Measurements from ENCODE around the gene OR9Q1. TPM values are rescaled to one million over a fixed set of nuclear protein-coding genes. Genes with fewer than 3 reads are reported as not detected.

The OR9Q1 gene
- total and polyA plus RNA-seq, 2 of the 13 experiments (the other 11 are each of a cell fraction or from before 2014, with no cell fraction given) = not detected

DNA sequence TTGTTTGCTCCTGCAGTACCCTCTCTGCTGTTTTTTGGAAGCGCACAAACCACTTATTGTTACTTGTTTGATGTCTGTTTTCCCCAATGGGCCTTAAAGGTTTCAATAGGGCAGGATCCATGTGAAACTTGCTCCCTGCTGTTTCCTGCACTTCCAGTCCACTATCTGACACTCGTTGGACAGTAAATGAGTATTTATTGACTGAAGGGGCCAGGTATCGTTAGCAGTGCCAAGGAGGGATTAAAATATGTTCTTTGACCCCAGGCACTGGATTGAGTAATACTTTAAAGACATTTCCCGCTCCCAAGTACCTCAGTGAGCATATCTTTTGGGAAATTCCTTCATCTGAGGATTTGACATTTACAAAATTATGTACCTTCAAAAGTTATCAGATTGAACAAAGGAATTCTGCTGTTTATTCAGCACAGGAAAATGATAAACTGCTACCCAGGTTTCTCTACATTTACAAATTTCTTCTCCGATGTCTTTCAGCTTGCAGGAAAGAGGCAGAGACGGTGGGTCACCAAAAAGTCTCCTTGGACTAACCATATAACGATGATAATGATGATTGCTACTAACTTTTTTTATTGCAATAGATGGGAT lies 141.9 kb downstream of the OR9Q1 start (continued):
- TF ChIP-seq ZSCAN20 (CRISPR knock-in tag; IDR thresholded peaks at IDR 0.05; ENCODE audit: borderline replicate concordance) = no peak
- TF ChIP-seq U2AF2 (IDR thresholded peaks at IDR 0.05; ENCODE audit: low read depth, low read length) = no peak
- TF ChIP-seq RFXANK (CRISPR knock-in tag; IDR thresholded peaks at IDR 0.05) = no peak
- TF ChIP-seq ZNF484 (CRISPR knock-in tag; IDR thresholded peaks at IDR 0.05; ENCODE audit: borderline replicate concordance, low read depth) = no peak
- no peak for TF ChIP-seq ZNF260 (CRISPR knock-in tag; IDR thresholded peaks at IDR 0.05; ENCODE audit: borderline replicate concordance, low read depth)
- no peak for TF ChIP-seq DDIT3 (CRISPR knock-in tag; IDR thresholded peaks at IDR 0.05)
- no peak for TF ChIP-seq ZNF143 (CRISPR knock-in tag; IDR thresholded peaks at IDR 0.05)
- no peak for TF ChIP-seq KDM2A (CRISPR knock-in tag; IDR thresholded peaks at IDR 0.05; ENCODE audit: borderline replicate concordance, low read depth)
- TF ChIP-seq, protein P1, sequence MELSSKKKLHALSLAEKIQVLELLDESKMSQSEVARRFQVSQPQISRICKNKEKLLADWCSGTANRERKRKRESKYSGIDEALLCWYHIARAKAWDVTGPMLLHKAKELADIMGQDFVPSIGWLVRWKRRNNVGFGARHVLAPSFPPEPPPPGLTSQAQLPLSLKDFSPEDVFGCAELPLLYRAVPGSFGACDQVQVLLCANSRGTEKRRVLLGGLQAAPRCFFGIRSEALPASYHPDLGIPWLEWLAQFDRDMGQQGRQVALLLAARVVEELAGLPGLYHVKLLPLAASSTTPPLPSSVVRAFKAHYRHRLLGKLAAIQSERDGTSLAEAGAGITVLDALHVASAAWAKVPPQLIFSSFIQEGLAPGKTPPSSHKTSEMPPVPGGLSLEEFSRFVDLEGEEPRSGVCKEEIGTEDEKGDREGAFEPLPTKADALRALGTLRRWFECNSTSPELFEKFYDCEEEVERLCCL (CRISPR knock-in tag; IDR thresholded peaks at IDR 0.05; ENCODE audit: borderline replicate concordance) = no peak
- TF ChIP-seq ZNF558 (CRISPR knock-in tag; IDR thresholded peaks at IDR 0.05; ENCODE audit: borderline replicate concordance) = no peak
- 0 out of 2 replicates have a peak, but pooled peaks have one; percentile 22 for TF ChIP-seq ZNF124 (CRISPR knock-in tag; IDR thresholded peaks at IDR 0.05)
- TF ChIP-seq ZNF138 (CRISPR knock-in tag; IDR thresholded peaks at IDR 0.05; ENCODE audit: low read depth) = no peak
- TF ChIP-seq BRCA1 (CRISPR knock-in tag; IDR thresholded peaks at IDR 0.05) = no peak
- TF ChIP-seq MBD4 (IDR thresholded peaks at IDR 0.05; ENCODE audit: borderline replicate concordance, low read length) = no peak
- TF ChIP-seq TBP (CRISPR knock-in tag; IDR thresholded peaks at IDR 0.05) = no peak
- TF ChIP-seq ZNF468 (CRISPR knock-in tag; IDR thresholded peaks at IDR 0.05) = no peak
